ENCODE results near the gene IL1RAP. TPM values are rescaled to one million over a fixed set of nuclear protein-coding genes. Genes with fewer than 3 reads are reported as not detected.

Gene IL1RAP
- total RNA-seq, 1 donor from 2014 or later: 17.2 TPM

- intact Hi-C loops (cut with micrococcal nuclease): no loop called here
Observed at GRCh38 chr3:190606596-190606995, 92.7 kb downstream of the IL1RAP start.

- intact Hi-C loops (cut with micrococcal nuclease): no loop called here
Observed at GRCh38 chr3:190607021-190607420, 93.1 kb downstream of the IL1RAP start.

GRCh38 chr3:190608850-190609589, 95.1 kb downstream of the IL1RAP start:
- intact Hi-C loops (cut with micrococcal nuclease): no loop called here

- intact Hi-C loops (cut with micrococcal nuclease): loop anchor here (5.0 kb wide), 1 partner anchor 1307 kb away; no protein-coding TSS in a partner anchor
Observed at GRCh38 chr3:190614226-190615059, 100.6 kb downstream of the IL1RAP start.

GRCh38 chr3:190615060-190615384, 101.1 kb downstream of the IL1RAP start:
- intact Hi-C loops (cut with micrococcal nuclease): loop anchor here (5.0 kb wide), 1 partner anchor 1308 kb away; no protein-coding TSS in a partner anchor

- intact Hi-C loops (cut with micrococcal nuclease): loop anchor here (5.0 kb wide), 1 partner anchor 1308 kb away; no protein-coding TSS in a partner anchor
Observed at GRCh38 chr3:190615607-190616006, 101.7 kb downstream of the IL1RAP start.

GRCh38 chr3:190616637-190617036, 102.8 kb downstream of the IL1RAP start:
- intact Hi-C loops (cut with micrococcal nuclease): loop anchor here (1.0 to 5.0 kb wide), 2 partner anchors 30 to 1309 kb away; no protein-coding TSS in a partner anchor

- intact Hi-C loops (cut with micrococcal nuclease): loop anchor here (1.0 to 5.0 kb wide), 2 partner anchors 31 to 1310 kb away; no protein-coding TSS in a partner anchor
Observed at GRCh38 chr3:190617185-190617584, 103.3 kb downstream of the IL1RAP start.

- intact Hi-C loops (cut with micrococcal nuclease): loop anchor here (1.0 to 5.0 kb wide), 4 partner anchors 52 to 1311 kb away; partner anchors contain the start of gene IL1RAP
Observed at GRCh38 chr3:190618330-190619030, 104.6 kb downstream of the IL1RAP start.

- intact Hi-C loops (cut with micrococcal nuclease): loop anchor here (2.0 to 5.0 kb wide), 2 partner anchors 77 to 1312 kb away; no protein-coding TSS in a partner anchor
Observed at GRCh38 chr3:190619353-190619752, 105.5 kb downstream of the IL1RAP start.

GRCh38 chr3:190619761-190620160, 105.9 kb downstream of the IL1RAP start:
- intact Hi-C loops (cut with micrococcal nuclease): loop anchor here (2.0 to 5.0 kb wide), 2 partner anchors 77 to 1312 kb away; no protein-coding TSS in a partner anchor

- intact Hi-C loops (cut with micrococcal nuclease): no loop called here
Observed at GRCh38 chr3:190620886-190621608, 107.2 kb downstream of the IL1RAP start.

GRCh38 chr3:190621927-190622326, 108.0 kb downstream of the IL1RAP start:
- intact Hi-C loops (cut with micrococcal nuclease): no loop called here

GRCh38 chr3:190624282-190624681, 110.4 kb downstream of the IL1RAP start:
- intact Hi-C loops (cut with micrococcal nuclease): no loop called here

- intact Hi-C loops (cut with micrococcal nuclease): no loop called here
Observed at GRCh38 chr3:190626951-190627620, 113.2 kb downstream of the IL1RAP start.

GRCh38 chr3:190629088-190629487, 115.2 kb downstream of the IL1RAP start:
- intact Hi-C loops (cut with micrococcal nuclease): no loop called here

- intact Hi-C loops (cut with micrococcal nuclease): no loop called here
Observed at GRCh38 chr3:190631295-190631694, 117.4 kb downstream of the IL1RAP start.

- intact Hi-C loops (cut with micrococcal nuclease): no loop called here
Observed at GRCh38 chr3:190641564-190641963, 127.7 kb downstream of the IL1RAP start.

GRCh38 chr3:190642016-190642415, 128.1 kb downstream of the IL1RAP start:
- intact Hi-C loops (cut with micrococcal nuclease): no loop called here

- intact Hi-C loops (cut with micrococcal nuclease): no loop called here
Observed at GRCh38 chr3:190644035-190644434, 130.2 kb downstream of the IL1RAP start.
